Activated CD4-positive, CD25-positive, alpha-beta regulatory T cell (primary cell): ENCODE measurements around the gene GALNT17.

Source experiments
- DNase-seq, 4 experiments: peaks; one replicate each; lab custom pipeline; 2025; lab: John Stamatoyannopoulos, UW

Gene GALNT17

DNA sequence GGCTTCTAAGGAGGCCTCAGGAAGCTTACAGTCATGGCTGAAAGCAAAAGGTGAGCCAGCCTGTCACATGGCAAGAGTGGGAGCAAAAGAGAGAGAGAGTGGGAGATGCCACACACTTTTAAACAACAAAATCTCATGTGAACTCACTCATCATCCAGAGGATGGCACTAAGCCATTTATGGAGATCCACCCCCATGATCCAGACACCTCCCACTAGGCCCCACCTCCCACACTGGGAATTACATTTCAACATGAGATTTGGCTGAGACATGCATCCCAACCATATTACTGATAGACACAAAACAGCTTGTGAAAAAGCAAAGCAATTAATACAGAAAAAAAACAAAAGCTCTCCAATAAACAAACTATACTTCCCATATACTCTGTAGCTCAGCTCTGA, 210.3 kb downstream of the GALNT17 start:
- no peak for DNase-seq

DNA sequence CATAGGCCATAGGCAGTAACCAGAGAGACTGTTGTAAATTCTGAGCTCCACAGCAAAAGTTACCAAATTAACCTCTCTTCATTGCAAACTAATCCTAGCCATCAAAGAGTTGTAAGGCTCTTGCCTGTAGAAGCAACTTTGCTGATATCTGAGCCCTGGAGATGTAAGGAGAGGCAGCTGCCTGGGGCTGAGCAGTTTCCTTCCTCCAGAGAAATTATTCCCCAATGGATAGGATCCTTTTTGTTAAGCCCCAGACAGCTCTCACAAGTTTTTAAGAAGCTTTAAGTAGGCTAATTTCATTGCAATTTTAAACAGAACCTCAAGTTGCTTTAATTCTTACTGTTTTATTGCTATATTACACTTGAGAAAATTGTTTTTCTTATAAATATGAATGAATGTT, 211.1 kb downstream of the GALNT17 start:
- no peak for DNase-seq

DNA sequence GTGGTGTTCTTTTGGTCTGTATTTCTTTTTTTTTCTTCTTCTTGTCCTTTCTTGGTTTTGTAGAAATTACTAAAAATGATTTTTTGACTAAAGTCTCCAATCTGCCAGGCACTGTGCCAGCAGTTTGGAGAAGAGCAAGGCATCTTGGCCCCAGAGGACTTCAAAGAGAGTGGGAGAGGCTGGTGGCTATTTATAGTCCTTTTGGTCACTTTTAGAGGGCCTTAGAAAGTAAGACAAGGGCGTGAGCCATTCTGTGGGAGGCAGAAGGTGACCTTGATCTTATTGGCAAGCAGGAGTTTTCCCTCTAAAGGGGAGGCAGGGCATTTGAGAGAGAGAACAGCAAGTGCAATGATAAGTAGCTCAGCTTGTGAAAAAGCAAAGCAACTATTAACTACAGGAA, 211.9 kb downstream of the GALNT17 start:
- no peak for DNase-seq

DNA sequence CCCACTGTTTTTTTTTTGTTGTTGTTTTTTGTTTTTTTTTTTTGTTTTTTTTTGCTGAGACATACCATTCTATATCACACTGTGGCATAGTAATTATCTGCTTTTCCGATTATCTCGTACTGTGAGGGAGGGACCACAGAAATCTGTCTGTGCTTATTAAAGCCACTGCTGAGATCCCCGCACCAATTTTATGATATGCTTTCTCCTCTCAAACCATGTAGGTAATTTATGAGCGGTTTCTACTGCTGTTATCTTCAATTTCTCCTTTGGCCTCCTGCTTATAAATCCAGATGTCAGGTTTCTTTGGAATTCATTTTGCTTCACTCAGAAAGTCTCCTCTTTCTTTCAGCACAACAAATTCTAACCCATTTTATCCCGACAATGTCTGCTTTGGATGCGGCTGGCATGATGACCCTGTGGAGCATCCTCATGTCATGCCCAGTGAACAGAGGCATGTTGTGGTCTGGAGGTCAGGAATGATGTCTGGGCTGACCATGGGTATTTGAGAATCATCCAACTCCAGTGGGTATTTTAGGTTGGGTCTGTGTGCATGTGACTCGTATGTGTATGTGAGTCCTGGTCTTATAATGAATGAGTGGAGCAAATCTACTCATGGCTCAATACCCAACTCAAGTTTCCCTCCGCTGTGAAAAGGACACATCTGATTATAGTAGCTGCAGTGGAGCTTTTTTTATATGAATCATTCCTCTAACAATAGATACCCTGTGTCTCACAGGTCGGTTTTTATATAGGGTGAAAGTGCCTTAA, 213.4 kb downstream of the GALNT17 start:
- no peak for DNase-seq

DNA sequence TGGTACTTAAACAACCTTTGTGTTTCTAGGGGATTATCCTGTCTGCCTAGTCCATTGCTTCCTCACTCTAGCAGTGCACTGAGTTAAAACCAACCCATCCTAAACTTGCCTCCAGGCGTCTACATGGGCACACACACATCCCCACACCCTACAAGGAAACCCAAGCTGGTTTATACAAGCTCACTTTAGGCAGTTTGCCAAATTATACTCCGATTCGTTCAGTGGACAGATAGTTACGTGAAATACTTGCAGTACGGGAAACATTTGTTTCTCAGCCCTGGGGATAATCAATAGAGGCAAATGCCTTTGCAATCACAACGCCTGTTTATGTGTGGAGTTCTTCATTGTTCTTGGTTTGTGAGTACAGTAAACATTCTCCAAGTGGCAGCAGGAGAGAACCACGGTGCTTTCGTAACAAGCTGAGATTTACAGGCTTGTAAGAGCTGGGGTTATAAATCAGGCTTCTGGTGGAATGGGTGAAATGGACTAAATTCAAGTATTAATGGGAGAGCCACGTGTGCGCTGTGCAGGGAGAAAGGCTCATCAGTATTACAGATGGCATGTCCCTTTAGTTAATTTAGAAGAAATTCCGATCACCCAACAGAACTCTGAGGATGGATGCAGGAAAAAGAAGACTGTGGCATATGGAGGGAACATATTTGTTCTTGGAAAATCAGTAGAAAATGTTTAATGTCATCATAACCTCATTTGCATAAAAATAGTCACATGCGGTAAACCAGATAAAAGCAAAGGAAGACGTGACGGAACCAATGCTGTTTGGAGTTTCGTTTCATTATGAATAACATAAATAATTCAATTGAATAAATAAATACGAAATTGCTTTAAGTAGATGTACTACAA, 217.1 kb downstream of the GALNT17 start:
- DNase-seq = no peak

DNA sequence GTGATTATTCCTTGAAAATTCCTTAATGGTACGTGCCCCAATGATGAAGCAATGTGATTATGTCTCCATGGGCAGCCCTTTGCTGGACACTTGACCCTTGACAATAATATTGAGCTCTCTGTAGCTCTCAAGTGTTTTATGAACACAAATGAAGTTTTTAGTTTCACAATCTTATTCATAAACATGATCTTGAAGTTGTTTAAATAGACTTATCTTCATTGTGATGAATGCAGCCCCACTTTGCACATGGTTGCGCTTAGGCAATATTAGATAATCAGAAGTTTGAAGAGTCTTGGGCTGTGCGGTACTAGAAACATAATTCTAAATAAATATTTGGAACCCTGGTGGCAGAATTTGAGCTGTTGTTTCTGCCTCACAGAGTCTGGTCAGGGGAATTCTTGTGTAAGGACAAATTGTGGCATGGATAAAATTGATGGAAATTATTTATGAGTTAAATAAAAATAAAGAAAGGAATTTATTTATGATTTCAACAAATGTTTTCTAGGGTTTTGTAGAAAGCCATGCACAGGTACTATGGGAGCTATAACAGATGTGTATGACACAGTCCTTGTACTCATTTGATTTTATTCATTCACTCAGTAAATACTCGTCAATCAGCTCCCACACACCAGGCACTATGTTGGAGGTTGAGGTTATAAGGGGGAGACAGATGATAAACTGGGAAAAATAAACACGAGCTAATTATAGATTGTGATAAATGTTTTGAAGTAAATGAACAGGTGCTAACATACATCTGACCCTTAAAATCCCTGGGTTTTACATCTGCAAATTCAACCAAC, 217.9 kb downstream of the GALNT17 start:
- DNase-seq = no peak

DNA sequence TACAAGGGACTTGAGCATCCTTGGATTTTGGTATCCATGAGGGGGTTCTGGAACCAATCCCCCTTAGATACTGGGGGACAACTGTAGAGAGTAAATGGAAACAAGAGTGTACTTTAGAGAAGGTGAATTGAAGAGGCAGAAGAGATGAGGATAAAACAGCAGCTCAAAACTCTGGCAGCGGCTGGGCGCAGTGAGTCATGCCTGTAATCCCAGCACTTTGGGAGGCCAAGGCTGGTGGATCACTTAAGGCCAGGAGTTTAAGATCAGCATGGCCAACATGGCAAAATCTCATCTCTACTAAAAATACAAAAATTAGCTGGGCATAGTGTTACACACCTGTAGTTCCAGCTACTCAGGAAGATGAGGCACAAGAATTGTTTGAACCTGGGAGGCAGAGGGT, 218.7 kb downstream of the GALNT17 start:
- DNase-seq = no peak

DNA sequence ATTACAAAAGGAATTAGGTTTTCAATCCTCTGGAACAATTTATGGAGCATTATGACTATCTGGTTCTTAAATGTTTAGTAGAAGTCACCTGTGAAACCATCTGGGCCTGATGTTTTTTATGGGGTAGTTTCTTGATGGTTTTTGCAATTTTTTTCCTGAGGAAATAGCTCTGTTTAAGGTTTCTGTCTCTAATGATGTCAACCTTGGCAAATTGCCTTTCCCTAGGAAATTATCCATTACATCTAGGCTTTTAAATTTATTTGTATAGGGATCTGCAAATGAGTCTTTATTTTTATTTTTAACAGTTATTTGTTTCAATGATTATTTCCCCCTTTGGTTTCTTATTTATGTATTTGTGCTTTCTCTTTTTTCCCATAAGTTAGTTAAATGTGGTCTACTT, 222.8 kb downstream of the GALNT17 start:
- DNase-seq = no peak

DNA sequence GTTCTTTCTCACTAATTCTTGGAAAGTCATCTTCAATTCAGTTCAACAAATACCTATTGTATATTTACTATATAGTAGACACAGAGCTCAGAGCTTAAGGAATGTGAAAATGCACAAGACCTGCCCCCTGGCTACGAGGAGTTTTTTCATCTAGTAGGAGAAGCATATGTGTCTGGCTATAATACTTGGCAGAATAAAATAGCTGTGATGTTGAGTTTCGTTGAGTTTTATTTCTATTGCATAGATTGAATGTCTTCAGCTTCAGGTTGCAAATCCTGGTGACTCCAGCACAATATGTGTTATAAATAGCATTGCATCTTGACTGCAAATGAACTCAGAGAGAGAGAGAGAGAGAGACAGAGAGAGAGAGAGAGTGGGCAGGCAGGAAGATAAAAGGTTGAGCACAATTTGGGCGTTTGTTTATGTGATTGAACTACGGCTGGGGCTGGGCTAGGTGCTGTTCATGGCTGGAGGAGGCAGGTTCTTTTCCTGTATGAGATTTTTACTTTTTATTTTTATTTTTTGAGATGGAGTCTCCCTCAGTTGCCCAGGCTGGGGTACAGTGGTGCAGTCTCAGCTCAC, 229.6 kb downstream of the GALNT17 start:
- no peak for DNase-seq

DNA sequence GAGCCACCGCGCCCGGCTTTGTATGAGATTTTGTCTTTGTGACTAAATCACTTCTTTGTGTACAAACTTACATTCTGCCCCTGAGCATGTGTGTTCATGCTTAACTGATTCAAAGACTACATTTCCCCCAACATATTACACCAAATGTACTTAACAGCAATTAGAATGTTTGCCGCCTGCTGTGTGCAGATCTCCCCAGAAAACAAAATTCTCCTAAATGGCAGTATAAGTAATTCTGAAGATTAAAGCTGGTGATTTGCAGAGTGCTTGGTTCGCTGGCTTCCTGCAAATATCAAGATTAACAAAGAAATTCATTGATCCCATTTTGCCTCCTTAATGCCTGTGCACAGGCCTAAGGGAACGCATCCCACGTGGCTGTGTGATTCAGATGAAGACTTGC, 230.3 kb downstream of the GALNT17 start:
- DNase-seq = no peak

DNA sequence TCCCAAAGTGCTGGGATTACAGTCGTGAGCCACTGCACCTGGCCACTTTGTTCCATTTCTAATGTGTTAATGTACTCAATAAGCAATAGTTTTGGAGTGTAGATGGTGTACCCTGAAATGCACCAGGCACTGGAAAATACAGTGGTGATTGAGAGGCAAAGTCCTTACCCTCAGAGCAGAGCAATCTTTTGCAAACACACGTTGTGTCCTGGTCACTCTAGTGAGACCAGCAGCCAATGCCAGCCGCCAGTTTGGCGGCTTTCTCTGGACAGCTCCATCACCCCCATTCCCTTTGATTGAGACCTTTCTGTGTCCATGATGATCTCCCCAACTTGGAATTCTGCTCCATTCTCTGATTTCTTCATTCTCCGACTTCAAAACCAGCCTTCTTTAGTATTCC, 231.3 kb downstream of the GALNT17 start:
- DNase-seq = no peak

DNA sequence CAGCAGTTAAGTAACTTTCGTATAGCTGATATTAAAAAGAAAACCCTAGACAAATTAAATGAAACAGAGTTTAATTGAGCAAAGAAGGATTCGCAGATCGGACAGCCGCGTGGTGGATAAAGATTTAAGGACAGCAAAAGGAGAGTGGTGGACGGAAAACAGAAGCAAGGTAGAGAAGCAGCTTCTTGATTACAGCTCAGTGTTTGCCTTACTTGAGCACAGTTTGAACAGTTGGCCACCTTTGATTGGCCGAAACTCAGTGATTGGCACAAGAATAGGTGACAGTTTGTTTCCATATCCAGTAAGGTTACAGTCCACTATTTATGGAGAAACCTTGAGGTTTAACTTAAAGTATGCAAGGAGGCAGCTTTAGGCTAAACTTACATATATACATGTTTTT, 231.7 kb downstream of the GALNT17 start:
- DNase-seq = no peak

DNA sequence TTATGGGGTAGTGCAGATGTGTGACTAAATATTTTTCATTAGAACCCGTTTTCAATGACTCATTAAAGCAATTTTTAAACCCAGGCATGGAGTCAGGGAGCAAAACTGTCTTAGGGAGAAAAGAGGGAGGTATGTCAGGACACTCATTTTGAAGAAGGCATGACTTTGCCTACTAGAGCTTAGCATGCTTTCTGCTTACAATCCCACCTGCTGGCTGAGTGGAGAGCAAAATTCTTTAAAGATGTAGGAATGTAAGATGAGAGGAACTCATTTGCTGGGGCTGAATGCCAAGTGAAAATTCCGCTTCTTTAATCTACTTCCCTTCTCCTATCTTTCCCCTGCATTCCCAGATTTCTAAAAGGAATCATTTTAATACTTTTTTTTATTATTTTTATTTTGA, 232.6 kb downstream of the GALNT17 start:
- DNase-seq = no peak

DNA sequence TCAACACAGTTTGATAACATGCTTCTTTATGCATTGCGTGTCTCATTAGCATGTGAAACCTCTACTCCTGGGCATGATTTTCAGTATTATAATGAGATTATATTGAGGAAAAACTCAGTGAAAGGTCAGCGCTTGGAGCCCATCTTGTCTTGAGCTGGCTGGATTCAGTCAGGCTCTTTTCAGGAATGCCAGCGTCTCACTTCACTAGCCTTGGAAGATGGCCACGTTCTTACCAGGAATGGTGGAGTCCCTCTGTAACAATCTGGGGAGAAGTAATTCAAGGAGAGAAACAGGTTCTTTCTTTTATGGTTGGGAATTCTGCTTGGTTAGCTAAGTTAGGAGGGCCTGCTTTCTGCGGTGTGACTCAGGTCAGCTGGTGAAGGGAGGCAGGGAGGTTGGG, 241.0 kb downstream of the GALNT17 start:
- no peak for DNase-seq

DNA sequence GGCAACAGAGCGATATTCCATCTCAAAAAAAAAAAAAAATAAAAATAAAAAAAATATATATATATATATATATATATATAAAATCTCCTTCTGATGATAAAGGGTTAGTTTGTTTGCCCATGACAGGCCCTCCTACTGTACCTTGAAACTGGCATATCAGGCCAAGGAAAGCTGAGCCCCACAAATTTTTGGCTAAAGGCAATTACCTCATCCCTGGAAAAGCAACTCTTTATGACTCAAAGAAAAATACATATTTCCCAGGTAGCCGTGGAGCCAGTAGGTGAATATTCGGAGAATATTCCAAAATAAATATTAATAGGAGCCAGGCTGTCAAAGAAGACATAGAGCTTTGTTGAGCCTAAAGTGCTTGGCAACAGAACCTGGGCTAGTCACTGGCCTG, 245.1 kb downstream of the GALNT17 start:
- no peak for DNase-seq

DNA sequence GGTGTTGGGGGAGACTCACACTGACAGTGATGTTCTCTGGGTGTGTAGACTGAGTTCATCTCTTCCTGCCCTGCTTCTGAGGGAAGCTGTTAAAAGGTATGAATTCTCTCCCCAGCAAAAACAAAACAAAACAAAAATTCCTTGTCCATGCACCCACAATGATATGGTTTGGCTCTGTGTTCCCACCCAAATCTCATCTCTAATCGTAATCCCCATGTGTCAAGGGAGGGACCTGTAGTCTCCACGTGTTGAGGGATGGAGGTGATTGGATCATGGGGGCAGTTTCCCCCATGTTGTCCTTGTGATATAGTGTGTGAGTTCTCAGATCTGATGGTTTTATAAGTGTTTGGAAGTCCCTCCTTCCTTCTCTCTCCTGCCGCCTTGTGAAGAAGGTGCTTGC, 245.5 kb downstream of the GALNT17 start:
- no peak for DNase-seq

DNA sequence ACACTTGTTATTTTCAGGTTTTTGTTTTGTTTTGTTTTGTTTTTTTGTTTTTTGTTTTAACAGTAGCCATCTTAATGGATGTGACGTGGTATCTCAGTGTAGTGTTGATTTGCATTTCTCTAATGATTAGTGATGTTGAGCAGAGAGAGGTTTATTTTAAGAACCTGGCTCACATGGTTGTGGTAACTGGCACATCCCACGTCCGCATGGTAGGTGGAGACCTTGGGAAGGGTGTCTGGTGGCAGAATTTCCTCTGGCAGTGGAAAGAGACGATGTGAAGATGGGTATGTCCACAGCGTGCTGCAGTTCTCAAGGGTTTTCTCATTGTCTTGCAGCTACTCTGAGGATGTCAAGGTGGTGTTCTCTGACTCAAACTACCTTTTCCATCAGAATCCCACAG, 252.2 kb downstream of the GALNT17 start:
- no peak for DNase-seq

DNA sequence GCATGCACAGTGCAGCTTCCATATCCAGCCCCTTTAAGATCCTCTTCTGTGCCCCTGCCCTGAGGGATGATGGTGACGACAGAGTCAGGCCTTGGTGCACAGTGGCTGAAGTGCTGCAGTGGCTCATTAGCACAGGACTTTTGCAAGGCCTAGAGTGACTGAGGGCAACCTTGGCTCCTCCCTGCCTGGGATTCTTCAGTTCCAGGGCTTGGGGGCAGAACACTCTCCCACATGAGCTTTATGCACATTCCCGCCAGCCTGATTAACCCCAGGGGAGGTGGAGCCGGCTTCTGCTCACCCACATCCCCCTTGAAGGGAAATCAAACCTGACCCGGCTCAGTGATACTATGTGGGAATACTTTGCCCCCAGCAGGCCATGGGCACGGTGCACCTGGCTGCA, 253.4 kb downstream of the GALNT17 start:
- no peak for DNase-seq

DNA sequence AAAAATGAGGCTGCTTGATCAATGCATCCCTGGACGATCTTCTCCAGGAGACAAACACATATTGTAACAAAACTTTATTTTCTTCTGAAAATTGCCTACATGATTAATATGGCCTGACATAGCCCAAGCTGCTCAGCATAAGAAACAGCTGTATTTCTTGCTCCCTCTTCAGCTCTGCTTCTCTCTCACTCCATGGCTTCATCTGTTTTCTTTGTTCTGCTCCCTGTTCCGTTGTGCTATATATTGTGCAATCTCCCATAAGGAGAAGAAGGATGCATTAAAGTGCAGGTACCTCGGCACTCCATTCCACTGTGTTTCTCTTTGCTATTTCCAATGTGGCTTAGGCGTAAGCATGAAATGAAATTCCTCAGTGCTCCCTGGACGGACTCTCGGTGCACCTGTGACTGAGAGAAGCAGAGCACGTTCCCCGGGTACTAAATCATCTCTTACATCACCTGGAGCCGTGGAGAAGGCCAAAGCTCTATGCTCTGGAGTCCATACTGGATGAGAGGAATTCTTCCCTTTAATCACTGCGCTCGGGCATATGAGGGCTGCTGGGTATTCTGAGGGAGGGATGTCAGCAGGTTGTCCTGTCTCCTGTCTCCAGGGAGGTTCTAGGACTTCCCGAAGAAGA, 254.3 kb downstream of the GALNT17 start:
- no peak for DNase-seq

DNA sequence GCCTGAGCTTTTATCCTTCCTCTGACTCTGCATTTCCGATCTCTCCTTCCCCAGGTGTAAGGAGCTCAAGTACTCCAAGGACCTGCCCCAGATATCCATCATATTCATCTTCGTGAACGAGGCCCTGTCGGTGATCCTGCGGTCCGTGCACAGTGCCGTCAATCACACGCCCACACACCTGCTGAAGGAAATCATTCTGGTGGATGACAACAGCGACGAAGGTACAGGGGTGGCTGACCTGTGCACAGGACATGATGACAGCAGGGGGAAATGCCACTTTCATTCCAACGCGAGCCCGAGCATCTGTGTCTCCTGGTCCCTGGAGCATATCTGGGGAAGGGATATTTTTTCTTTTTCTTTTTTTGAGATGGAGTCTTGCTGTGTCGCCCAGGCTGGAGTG, 256.2 kb downstream of the GALNT17 start:
- DNase-seq = no peak

DNA sequence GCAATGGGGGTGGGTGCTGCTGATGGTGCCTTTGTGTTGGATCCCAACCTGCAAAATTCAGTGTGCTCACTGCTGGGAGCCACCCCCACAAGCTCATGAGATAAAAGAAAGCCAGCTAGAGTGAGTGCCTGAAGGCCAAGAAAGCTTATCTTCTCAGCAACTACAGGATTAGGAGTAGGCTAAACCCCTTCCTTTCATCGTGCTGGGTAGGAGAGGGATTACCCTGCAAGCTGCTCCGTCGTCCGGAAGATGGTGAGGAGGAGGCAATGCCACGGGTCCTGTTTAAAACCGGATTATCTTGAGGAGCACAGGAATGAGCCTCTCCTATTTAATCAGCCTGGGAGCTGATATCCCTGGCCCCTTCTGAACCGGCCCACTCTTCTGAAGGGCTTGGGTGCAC, 258.0 kb downstream of the GALNT17 start:
- DNase-seq = no peak

DNA sequence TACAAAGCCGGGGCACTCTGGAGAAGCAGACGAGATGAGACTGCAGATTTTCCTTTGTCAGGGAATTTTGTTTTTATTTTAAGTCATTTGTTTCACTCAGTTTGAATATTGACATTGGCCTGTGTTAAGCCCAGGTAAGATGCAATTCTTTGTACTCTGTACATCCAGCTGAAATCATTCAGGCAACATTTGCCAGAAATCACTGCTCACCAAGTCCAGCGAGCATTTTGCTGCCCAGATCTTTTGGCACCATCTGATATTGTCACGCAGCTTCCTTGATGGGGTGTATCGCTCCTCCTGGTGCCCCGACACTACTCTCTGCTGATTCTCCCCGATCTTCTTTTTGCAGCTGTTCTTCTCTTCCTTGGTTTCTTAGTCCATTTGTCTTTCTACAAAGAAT, 261.7 kb downstream of the GALNT17 start:
- no peak for DNase-seq
